Psoas muscle (tissue), 8 donors: ENCODE data around the gene IGFL4. TPM values are rescaled to one million over a fixed set of nuclear protein-coding genes. Genes with fewer than 3 reads are reported as not detected.
A peak's percentile ranks its signal among the peaks of the same experiment; 100 is the strongest.

Source experiments
- ATAC-seq, 4 donors: fragments of 200-7000 bp; cut with Tn5 transposase; one replicate each; pipeline ENCODE4 v1.9.1; 2020; ENCODE audit warnings: moderate library complexity in 3 of 4, mild to moderate bottlenecking in 2 of 4
- DNase-seq, 2 donors: peaks; one replicate each; pipeline ENCODE4 v3.0.0-alpha.2; 2020
- H3K27ac ChIP-seq: fragments of 200-600 bp; one replicate; pipeline ENCODE4 v1.8.0; 2022
- H3K27me3 ChIP-seq, 3 donors: fragments of 200-600 bp in 1 of 3; one replicate each; pipeline versions ENCODE4 v1.6.1 to v1.8.0; 2013 to 2022; ENCODE audit warnings: low read length in 2 of 3, mild to moderate bottlenecking in 2 of 3, moderate library complexity in 1 of 3; ENCODE audit not compliant: insufficient read depth in 3 of 3
- H3K36me3 ChIP-seq, 2 donors: fragments of 200-600 bp in 1 of 2; one replicate each; pipeline versions ENCODE4 v1.6.1 to v1.8.0; 2013 to 2022; ENCODE audit warnings: low read depth in 1 of 2, mild to moderate bottlenecking in 1 of 2, moderate library complexity in 1 of 2; ENCODE audit not compliant: insufficient read depth in 1 of 2
- H3K4me1 ChIP-seq: fragments of 200-600 bp; one replicate; pipeline ENCODE4 v1.8.0; 2022
- H3K4me3 ChIP-seq: fragments of 200-600 bp; one replicate; pipeline ENCODE4 v1.8.0; 2022; ENCODE audit warnings: mild to moderate bottlenecking
- H3K9me3 ChIP-seq: fragments of 200-600 bp; one replicate; pipeline ENCODE4 v1.8.0; 2022
- WGBS, 3 donors: extraction: QIAGEN DNeasy Blood & Tissue Kit; methylation state at CpG; one replicate each; pipeline versions ENCODE4 v1.1.6 to v1.1.7; 2013; 5-methylcytosine and 5-hydroxymethylcytosine counted together
- intact Hi-C, 2 donors: fragments of 100-400 bp; cut with DNase I; formaldehyde crosslinking; loops; one replicate each; pipeline versions ENCODE4 v1.11.0 to v1.14.2; 2022
- polyA plus RNA-seq, 3 donors: library from polyadenylated mRNA; stranded (reverse); fragments of 200-250 nt; gene quantifications; one replicate each; pipeline ENCODE4 v1.2.3, GENCODE V29; 2013
- total RNA-seq, 4 donors: library from RNA; stranded (reverse); fragmentation: NEBNext Ultra II Directional in 2 of 4; extraction: Animal tissue kit (Norgen Biotek cat#: 25700) in 2 of 4; gene quantifications; one replicate each; pipeline versions ENCODE4 v1.2.1 to v1.2.4, GENCODE V29; 2021 to 2023
- TF ChIP-seq, protein P1 (sequence below): fragments of 200-600 bp; IDR thresholded peaks from one replicate; pipeline ENCODE4 v1.8.0; 2022; ENCODE audit warnings: antibody characterized with exemption
- donor health status: healthy with polysubstance abuse.
- donor health status: DM: no; HTN: no; CAD: no; lungs with moderate emphysema.
- donor health status: Bipolar disorder and iron deficiency.
- donor health status: healthy.
- donor health status: DM: yes; HTN: yes; CAD: no.
- donor health status: DM: no; HTN: no; CAD: no.
- donor health status: DM: no; HTN: no; CAD: no.
- donor health status: DM: yes; HTN: yes; CAD: no.

The IGFL4 gene
- total and polyA plus RNA-seq, 7 donors: not detected

GRCh38 chr19:46017874-46018675 is 22.7 kb downstream of the IGFL4 start:
- no peak overlapping the region for H3K27ac ChIP-seq
- H3K36me3 ChIP-seq: no peaks in the 10 kb centered on the region
- no peak for DNase-seq
- TF ChIP-seq, protein P1, sequence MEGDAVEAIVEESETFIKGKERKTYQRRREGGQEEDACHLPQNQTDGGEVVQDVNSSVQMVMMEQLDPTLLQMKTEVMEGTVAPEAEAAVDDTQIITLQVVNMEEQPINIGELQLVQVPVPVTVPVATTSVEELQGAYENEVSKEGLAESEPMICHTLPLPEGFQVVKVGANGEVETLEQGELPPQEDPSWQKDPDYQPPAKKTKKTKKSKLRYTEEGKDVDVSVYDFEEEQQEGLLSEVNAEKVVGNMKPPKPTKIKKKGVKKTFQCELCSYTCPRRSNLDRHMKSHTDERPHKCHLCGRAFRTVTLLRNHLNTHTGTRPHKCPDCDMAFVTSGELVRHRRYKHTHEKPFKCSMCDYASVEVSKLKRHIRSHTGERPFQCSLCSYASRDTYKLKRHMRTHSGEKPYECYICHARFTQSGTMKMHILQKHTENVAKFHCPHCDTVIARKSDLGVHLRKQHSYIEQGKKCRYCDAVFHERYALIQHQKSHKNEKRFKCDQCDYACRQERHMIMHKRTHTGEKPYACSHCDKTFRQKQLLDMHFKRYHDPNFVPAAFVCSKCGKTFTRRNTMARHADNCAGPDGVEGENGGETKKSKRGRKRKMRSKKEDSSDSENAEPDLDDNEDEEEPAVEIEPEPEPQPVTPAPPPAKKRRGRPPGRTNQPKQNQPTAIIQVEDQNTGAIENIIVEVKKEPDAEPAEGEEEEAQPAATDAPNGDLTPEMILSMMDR: no peak
- WGBS, 3 donors: 96 to 97% (median 97%) methylated on average over 15 of the region's 15 CpGs
- peaks cover 0 to 51% (median 24%) of the 10 kb centered on the region in 3 donors for H3K27me3 ChIP-seq
- no peaks in the 10 kb centered on the region for H3K9me3 ChIP-seq
- no peak overlapping the region for H3K4me3 ChIP-seq
- ATAC-seq: no peak
- no peaks in the 10 kb centered on the region for H3K4me1 ChIP-seq
- intact Hi-C loops: loop anchor here in 1 of 2 donors (5.0 kb wide), 1 partner anchor 151 kb away; no protein-coding TSS in a partner anchor

GRCh38 chr19:46017095-46017429 is 23.7 kb downstream of the IGFL4 start:
- DNase-seq (no peak), ATAC-seq (peak in 2 of 4 donors; percentile 13)
- WGBS, 3 donors: 40 to 46% (median 42%) methylated on average over 7 of the region's 7 CpGs
- Histone ChIP-seq H3K27me3 (peaks cover 0 to 44% (median 23%) of the 10 kb centered on the region in 3 donors), H3K36me3 (no peaks in the 10 kb centered on the region), H3K4me3 (peak overlapping the region; percentile 76), H3K4me1 (no peaks in the 10 kb centered on the region), H3K27ac (no peak overlapping the region), H3K9me3 (no peaks in the 10 kb centered on the region)
- intact Hi-C loops: loop anchor here in 1 of 2 donors (5.0 kb wide), 1 partner anchor 150 kb away; no protein-coding TSS in a partner anchor
- TF ChIP-seq, protein P1: no peak

GRCh38 chr19:46016426-46017094 is 24.2 kb downstream of the IGFL4 start:
- Histone ChIP-seq H3K4me1 (no peaks in the 10 kb centered on the region), H3K36me3 (no peaks in the 10 kb centered on the region), H3K4me3 (peak overlapping the region; percentile 76), H3K27me3 (peaks cover 0 to 39% (median 23%) of the 10 kb centered on the region in 3 donors), H3K9me3 (no peaks in the 10 kb centered on the region), H3K27ac (no peak overlapping the region)
- peak; percentile 85 to 92 (median 88) for ATAC-seq
- TF ChIP-seq, protein P1: peak; percentile 85
- peak; percentile 80 to 90 for DNase-seq
- 0 to 1% (median 0%) methylated on average over 41 to 48 of the region's 48 CpGs for WGBS, 3 donors
- intact Hi-C loops: loop anchor here in 1 of 2 donors (5.0 kb wide), 1 partner anchor 149 kb away; no protein-coding TSS in a partner anchor

GRCh38 chr19:46015687-46016425 is 24.9 kb downstream of the IGFL4 start:
- no peaks in the 10 kb centered on the region for H3K36me3 ChIP-seq
- intact Hi-C loops: loop anchor here in 1 of 2 donors (5.0 kb wide), 1 partner anchor 149 kb away; no protein-coding TSS in a partner anchor
- no peak overlapping the region for H3K27ac ChIP-seq
- H3K9me3 ChIP-seq: no peaks in the 10 kb centered on the region
- WGBS, 3 donors: 3 to 7% (median 3%) methylated on average over 36 to 63 of the region's 63 CpGs
- ATAC-seq: peak; percentile 10 to 24 (median 15)
- DNase-seq: no peak
- TF ChIP-seq, protein P1: no peak
- peak overlapping the region; percentile 76 for H3K4me3 ChIP-seq
- H3K27me3 ChIP-seq: peaks cover 0 to 35% (median 21%) of the 10 kb centered on the region in 3 donors
- no peaks in the 10 kb centered on the region for H3K4me1 ChIP-seq
